GM12873 (cell line): Measurements from ENCODE around the gene TRUB2.

ENCODE experiments used
- TF ChIP-seq, protein P1 (sequence below): IDR thresholded peaks from 2 replicates; pipeline ENCODE4 v1.5.1; 2012; ENCODE audit warnings: low read depth, mild to moderate bottlenecking, moderate library complexity, low read length, control low read depth; ENCODE audit not compliant: insufficient read depth; ENCODE audit errors: missing control alignments

The TRUB2 gene

GRCh38 chr9:128293091-128293490 is 29.2 kb downstream of the TRUB2 start:
- TF ChIP-seq, protein P1, sequence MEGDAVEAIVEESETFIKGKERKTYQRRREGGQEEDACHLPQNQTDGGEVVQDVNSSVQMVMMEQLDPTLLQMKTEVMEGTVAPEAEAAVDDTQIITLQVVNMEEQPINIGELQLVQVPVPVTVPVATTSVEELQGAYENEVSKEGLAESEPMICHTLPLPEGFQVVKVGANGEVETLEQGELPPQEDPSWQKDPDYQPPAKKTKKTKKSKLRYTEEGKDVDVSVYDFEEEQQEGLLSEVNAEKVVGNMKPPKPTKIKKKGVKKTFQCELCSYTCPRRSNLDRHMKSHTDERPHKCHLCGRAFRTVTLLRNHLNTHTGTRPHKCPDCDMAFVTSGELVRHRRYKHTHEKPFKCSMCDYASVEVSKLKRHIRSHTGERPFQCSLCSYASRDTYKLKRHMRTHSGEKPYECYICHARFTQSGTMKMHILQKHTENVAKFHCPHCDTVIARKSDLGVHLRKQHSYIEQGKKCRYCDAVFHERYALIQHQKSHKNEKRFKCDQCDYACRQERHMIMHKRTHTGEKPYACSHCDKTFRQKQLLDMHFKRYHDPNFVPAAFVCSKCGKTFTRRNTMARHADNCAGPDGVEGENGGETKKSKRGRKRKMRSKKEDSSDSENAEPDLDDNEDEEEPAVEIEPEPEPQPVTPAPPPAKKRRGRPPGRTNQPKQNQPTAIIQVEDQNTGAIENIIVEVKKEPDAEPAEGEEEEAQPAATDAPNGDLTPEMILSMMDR, result no peak

DNA sequence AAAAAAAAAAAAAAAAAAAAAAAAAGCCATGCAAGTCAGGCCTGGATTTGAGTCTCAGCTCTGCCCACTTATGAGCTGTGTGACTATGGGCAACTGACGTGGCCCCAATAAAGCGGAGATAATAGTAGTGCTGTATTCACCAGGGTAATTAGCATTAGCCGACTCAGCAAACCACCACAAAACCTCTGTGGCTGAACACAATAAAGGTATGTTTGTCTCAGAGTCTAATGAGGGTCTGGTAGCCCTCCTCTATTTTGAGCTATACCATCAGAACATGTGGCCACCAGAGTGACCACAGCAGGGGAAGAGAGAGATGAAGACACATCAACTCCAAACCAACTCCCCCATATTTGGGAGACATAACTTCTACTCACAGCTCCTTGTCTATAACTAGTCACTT is 30.2 kb downstream of the TRUB2 start:
- TF ChIP-seq, protein P1, result no peak

GRCh38 chr9:128288273-128289004 is 33.8 kb downstream of the TRUB2 start:
- TF ChIP-seq, protein P1, result no peak

DNA sequence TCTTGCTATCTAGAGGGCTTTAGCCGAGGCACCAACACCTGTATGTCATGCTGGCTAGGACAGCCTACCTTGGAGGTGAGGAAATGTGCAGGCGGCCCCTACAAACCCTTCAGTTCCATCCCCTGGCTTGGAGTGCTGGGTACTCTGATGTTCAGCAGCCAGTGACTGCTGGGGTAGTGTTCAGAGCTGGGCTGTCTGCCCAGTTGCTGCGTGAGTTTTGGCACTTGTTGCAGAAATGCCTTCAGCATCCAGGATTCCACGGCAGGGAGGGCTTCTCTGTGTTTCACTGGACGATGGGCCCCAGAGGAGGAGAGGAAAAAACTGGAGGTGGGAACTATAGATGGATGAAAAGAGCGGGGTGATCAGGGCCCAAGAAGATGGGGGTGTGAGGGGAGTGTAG is 35.8 kb downstream of the TRUB2 start:
- TF ChIP-seq, protein P1, result no peak

- TF ChIP-seq, protein P1, result no peak
Observed at GRCh38 chr9:128285033-128285784, 37.0 kb downstream of the TRUB2 start.

DNA sequence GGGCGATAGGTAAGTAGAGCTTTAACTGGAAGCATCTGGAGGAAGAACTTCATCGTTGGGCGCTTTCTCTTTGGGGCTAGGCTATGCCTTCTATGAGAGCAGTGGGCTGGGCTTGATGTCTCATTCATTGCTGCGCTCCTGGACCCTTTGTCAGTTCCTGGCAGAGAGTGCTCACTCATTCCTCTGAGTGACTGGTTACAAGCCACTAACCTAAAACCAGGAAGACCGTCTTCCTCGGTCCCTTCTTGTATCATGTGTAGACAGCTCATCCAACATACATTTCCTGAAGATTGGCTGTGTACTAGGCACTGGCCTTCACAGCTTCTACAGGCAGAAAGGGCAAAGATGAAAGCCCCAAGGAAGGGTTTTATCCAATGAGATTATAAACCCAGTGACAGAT is 39.7 kb downstream of the TRUB2 start:
- TF ChIP-seq, protein P1, result no peak

DNA sequence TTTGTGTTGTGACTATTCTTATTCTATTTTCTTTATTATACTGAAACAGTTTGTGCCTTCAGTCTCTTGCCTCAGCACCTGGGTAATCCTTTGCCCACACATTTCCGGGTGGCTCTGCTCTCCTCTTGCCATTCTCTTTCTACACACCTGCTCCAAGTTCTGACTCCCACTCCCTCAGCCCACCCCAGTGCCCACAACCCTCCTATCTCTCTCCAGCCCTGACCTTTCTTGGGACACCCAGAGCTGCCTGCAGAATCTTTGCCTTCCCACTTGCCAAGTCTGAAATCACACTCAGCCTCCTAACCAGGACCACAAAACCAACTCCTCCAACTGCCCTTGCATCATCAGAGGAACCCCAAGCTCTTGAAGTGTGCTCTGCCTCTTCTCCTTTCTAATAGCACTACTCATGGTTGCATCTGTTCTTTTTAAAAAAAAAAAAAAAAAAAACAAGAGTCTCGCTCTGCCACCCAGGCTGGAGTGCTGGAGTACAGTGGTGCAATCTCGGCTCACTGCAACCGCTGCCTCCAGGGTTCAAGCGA is 42.1 kb downstream of the TRUB2 start:
- TF ChIP-seq, protein P1, result no peak
